K562 (cell line): Measurements from ENCODE around the gene ARHGAP15. TPM values are rescaled to one million over a fixed set of nuclear protein-coding genes. Genes with fewer than 3 reads are reported as not detected.

ENCODE experiments used
- ATAC-seq: fragments of 200-7000 bp; cut with Tn5 transposase; 3 replicates; pipeline ENCODE4 v1.9.1; 2020; ENCODE audit warnings: moderate library complexity
- BruUV-seq: library from RNA; stranded (reverse); fragments of 400-500 nt; replicated peaks from 2 replicates; lab custom pipeline; 2021; lab: Mats Ljungman, UMichigan
- CTCF ChIA-PET: fragments of 300-600 bp; formaldehyde crosslinking; extraction: SDS; loops from one replicate; lab custom pipeline; 2021; ENCODE audit warnings: low intra/inter-chr PET ratio; lab: Yijun Ruan, JAX
- POLR2A ChIA-PET: fragments of 300-600, 350-650 bp; sonication (Branson Sonifier 250); formaldehyde crosslinking; extraction: SDS; loops from one replicate; lab custom pipeline; 2021; ENCODE audit warnings: antibody characterized with exemption, inconsistent platforms; lab: Yijun Ruan, JAX
- DNase-seq, 4 experiments: peaks; one replicate each; pipeline versions ENCODE4 v3.0.0 to v3.0.0-alpha.2; 2011 to 2018; ENCODE audit warnings: low spot score in 3 of 4, mixed read lengths in 3 of 4; ENCODE audit errors: extremely low read depth in 1 of 4
- FAIRE-seq: peaks from 2 replicates; lab custom pipeline; 2011; peaks lifted over from hg19 to GRCh38; lab: Jason Lieb, UNC
- H2AFZ ChIP-seq: 2 replicates; pipeline ENCODE4 v1.6.0; 2011; ENCODE audit warnings: low read depth, low read length, control low read depth, inconsistent platforms
- H3K27ac ChIP-seq: fragments of 200-600 bp; 3 replicates; pipeline ENCODE4 v1.8.0; 2011; ENCODE audit warnings: low read depth, mild to moderate bottlenecking, control low read depth, inconsistent platforms, low read length, moderate library complexity, mixed read lengths; ENCODE audit errors: extremely low read depth
- H3K27me3 ChIP-seq, 2 experiments: fragments of 300-600 bp in 1 of 2; 2 replicates in 1 of 2; 3 replicates in 1 of 2; pipeline versions ENCODE4 v1.6.0 to v1.8.0; 2011; ENCODE audit warnings: inconsistent platforms in 2 of 2, low read length in 2 of 2, mild to moderate bottlenecking in 1 of 2, mixed read lengths in 1 of 2, moderate library complexity in 1 of 2; ENCODE audit not compliant: control insufficient read depth in 2 of 2, insufficient read depth in 2 of 2
- H3K36me3 ChIP-seq: fragments of 300-600 bp; 3 replicates; pipeline ENCODE4 v1.8.0; 2011; ENCODE audit warnings: mild to moderate bottlenecking, low read length, inconsistent platforms; ENCODE audit not compliant: control insufficient read depth, insufficient read depth
- H3K4me1 ChIP-seq, 2 experiments: fragments of 200-600 bp in 1 of 2; replicated peaks in 1 of 2; 2 replicates in 1 of 2; 3 replicates in 1 of 2; pipeline versions ENCODE4 v1.5.1 to v1.8.0; 2011; ENCODE audit warnings: inconsistent platforms in 2 of 2, low read length in 2 of 2, mild to moderate bottlenecking in 1 of 2, mixed read lengths in 1 of 2, moderate library complexity in 1 of 2; ENCODE audit not compliant: control insufficient read depth in 2 of 2, insufficient read depth in 2 of 2
- H3K4me2 ChIP-seq: 2 replicates; pipeline ENCODE4 v1.6.1; 2011; ENCODE audit warnings: low read length, control low read depth, inconsistent platforms, mixed read lengths; ENCODE audit not compliant: insufficient read depth
- H3K4me3 ChIP-seq: fragments of 200-600 bp; sonication (generic), shearing (Covaris generic); 2 replicates; pipeline ENCODE4 v1.5.1; 2016; ENCODE audit warnings: control low read depth, inconsistent platforms
- H3K79me2 ChIP-seq: fragments of 200-600 bp; 3 replicates; pipeline ENCODE4 v1.8.0; 2011; ENCODE audit warnings: low read length, inconsistent platforms; ENCODE audit not compliant: control insufficient read depth, insufficient read depth
- H3K9ac ChIP-seq, 2 experiments: 2 replicates each; pipeline versions ENCODE4 v1.6.0 to v1.6.1; 2011; ENCODE audit warnings: low read depth in 2 of 2, low read length in 2 of 2, control low read depth in 1 of 2, inconsistent platforms in 1 of 2, mild to moderate bottlenecking in 1 of 2, mixed read lengths in 1 of 2; ENCODE audit not compliant: insufficient read depth in 1 of 2
- H3K9me1 ChIP-seq: one replicate; pipeline ENCODE4 v1.6.0; 2011; ENCODE audit warnings: inconsistent platforms, mild to moderate bottlenecking, low read length, moderate library complexity; ENCODE audit not compliant: control insufficient read depth, insufficient read depth
- H3K9me3 ChIP-seq: replicated peaks from 2 replicates; pipeline ENCODE4 v1.5.1; 2011; ENCODE audit warnings: low read depth, low read length, inconsistent platforms; ENCODE audit not compliant: control insufficient read depth, insufficient read depth
- H4K20me1 ChIP-seq: replicated peaks from 2 replicates; pipeline ENCODE4 v1.6.1; 2011; ENCODE audit warnings: low read length, inconsistent platforms, mixed read lengths; ENCODE audit not compliant: control insufficient read depth, insufficient read depth
- C11orf30 ChIP-seq: fragments of 450-650 bp; IDR thresholded peaks from 2 replicates; pipeline ENCODE4 v1.6.1; 2016; ENCODE audit warnings: low read depth, mild to moderate bottlenecking
- CCNT2 ChIP-seq: IDR thresholded peaks from 2 replicates; pipeline ENCODE4 v1.6.1; 2011; ENCODE audit warnings: borderline replicate concordance, low read depth, mild to moderate bottlenecking, moderate library complexity, mixed read lengths, low read length; ENCODE audit not compliant: insufficient read length; ENCODE audit errors: extremely low read depth
- MEF2D ChIP-seq: conservative IDR thresholded peaks from 2 replicates; pipeline ENCODE4 v1.6.1; 2016; ENCODE audit warnings: low read depth, missing genetic modification characterization, missing compliant biosample characterization
- MYNN ChIP-seq, 2 experiments: sonication (generic); formaldehyde crosslinking in 1 of 2; IDR thresholded peaks; 2 replicates each; pipeline versions ENCODE4 v1.5.0 to v1.6.1; 2016 to 2020; ENCODE audit warnings: antibody characterized with exemption in 1 of 2, missing genetic modification reagents in 1 of 2
- NR1H2 ChIP-seq: sonication (generic); formaldehyde crosslinking; IDR thresholded peaks from 2 replicates; pipeline ENCODE4 v1.4.0; 2020; ENCODE audit warnings: mild to moderate bottlenecking, missing genetic modification reagents
- PHF21A ChIP-seq: fragments of 450-650 bp; IDR thresholded peaks from 2 replicates; pipeline ENCODE4 v1.6.1; 2017; ENCODE audit warnings: low read depth, borderline replicate concordance
- POLR3A ChIP-seq: IDR thresholded peaks from 2 replicates; pipeline ENCODE4 v1.6.1; 2011; ENCODE audit warnings: borderline replicate concordance, mild to moderate bottlenecking, moderate library complexity; ENCODE audit not compliant: insufficient read length, insufficient read depth; ENCODE audit errors: extremely low read depth
- ZBTB1 ChIP-seq: sonication (generic); formaldehyde crosslinking; IDR thresholded peaks from 2 replicates; pipeline ENCODE4 v1.8.1; 2023; ENCODE audit warnings: missing genetic modification reagents, low read depth, mild to moderate bottlenecking, borderline replicate concordance
- ZFP30 ChIP-seq: fragments of 250-450 bp; sonication (Bioruptor Pico); IDR thresholded peaks from 2 replicates; pipeline ENCODE4 v1.8.0; 2022; ENCODE audit warnings: moderate library complexity, mild to moderate bottlenecking, inconsistent platforms, borderline replicate concordance
- ZNF212 ChIP-seq: fragments of 450-650 bp; formaldehyde crosslinking; IDR thresholded peaks from 2 replicates; pipeline ENCODE4 v1.4.0; 2020; ENCODE audit warnings: mild to moderate bottlenecking
- ZNF316 ChIP-seq: fragments of 450-650 bp; IDR thresholded peaks from 2 replicates; pipeline ENCODE4 v1.6.1; 2016
- WGBS: fragments of 100-300 bp; shearing (Covaris generic); methylation state at CpG from one replicate; pipeline ENCODE4 v1.1.6; 2016; ENCODE audit warnings: low coverage, mixed read lengths; ENCODE audit not compliant: insufficient coverage; ENCODE audit errors: missing lambda C conversion rate; 5-methylcytosine and 5-hydroxymethylcytosine counted together
- in situ Hi-C: fragments of 300-500 bp; cut with MboI; formaldehyde crosslinking; loops from 4 replicates; pipeline ENCODE4 v1.15.0; 2018; ENCODE audit warnings: inconsistent platforms, mixed read lengths
- intact Hi-C: fragments of 100-400 bp; cut with micrococcal nuclease; formaldehyde crosslinking; loops from 2 replicates; pipeline ENCODE4 v1.14.2; 2022
- polyA plus RNA-seq, 8 experiments: library from polyadenylated mRNA; depleted of rRNA in 4 of 8; stranded (reverse) in 5 of 8; unstranded in 3 of 8; fragments of >200 nt; fragmentation: Nextera tagmentation in 2 of 8; fragmentation: Illumina TruSeq in 1 of 8; extraction: Ambion mirVana in 2 of 8; extraction: Trizol in 1 of 8; gene quantifications; 2 replicates each; pipeline versions ENCODE4 v1.2.1 to v1.2.3, GENCODE V29; 2011 to 2014; ENCODE audit warnings: inconsistent platforms in 1 of 8, missing spikeins in 1 of 8
- total RNA-seq, 7 experiments: library from RNA; depleted of rRNA in 6 of 7; stranded (reverse); fragments of >200 nt in 6 of 7; fragmentation: Illumina TruSeq in 2 of 7; extraction: Trizol in 2 of 7; gene quantifications; 2 replicates each; pipeline versions ENCODE4 v1.2.1 to v1.2.3, GENCODE V29; 2011 to 2021; ENCODE audit warnings: low replicate concordance in 1 of 7
- TF ChIP-seq, protein P1 (sequence below): IDR thresholded peaks from 2 replicates; pipeline ENCODE4 v1.6.1; 2016; ENCODE audit warnings: missing genetic modification characterization, missing compliant biosample characterization
- TF ChIP-seq, protein P2 (sequence below): fragments of 250-450 bp; sonication (Bioruptor Pico); IDR thresholded peaks from 2 replicates; pipeline ENCODE4 v1.4.0; 2020; ENCODE audit warnings: borderline replicate concordance
- TF ChIP-seq, protein P3 (sequence below): fragments of 250-450 bp; sonication (Bioruptor Pico); IDR thresholded peaks from 2 replicates; pipeline ENCODE4 v1.4.0; 2020

The ARHGAP15 gene
- total and polyA plus RNA-seq, 9 of the 15 experiments (the other 6 are each of a cell fraction or from before 2014, with no cell fraction given): 1.5 to 17.9 (median 7.9) TPM

DNA sequence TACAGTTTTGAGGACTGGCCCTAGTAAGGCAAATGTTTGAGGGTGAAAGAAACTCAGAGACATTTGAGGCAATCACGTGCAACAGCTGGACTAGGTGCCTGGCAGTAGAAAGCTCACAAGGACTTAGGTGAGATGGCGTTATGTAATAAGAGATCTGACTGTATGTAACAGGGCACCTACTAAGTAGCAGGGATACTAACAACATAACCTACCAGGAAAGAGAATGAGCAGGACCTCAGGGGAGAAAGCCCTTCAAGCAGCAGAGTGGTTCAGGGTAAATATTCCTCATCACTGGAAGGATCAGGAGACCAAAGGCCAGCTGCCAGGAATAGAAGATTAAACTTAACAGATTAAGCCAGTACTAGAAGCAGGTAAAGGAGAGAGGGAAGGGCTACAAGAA, 53.4 kb downstream of the ARHGAP15 start:
- TF ChIP-seq CCNT2 (no peak), C11orf30 (no peak), PHF21A (no peak), NR1H2 (CRISPR knock-in tag) (no peak), MEF2D (tag) (no peak), ZNF212 (no peak), POLR3A (no peak), MYNN (IDR thresholded peaks at IDR 0.05) (no peak), MYNN (CRISPR knock-in tag; IDR thresholded peaks at IDR 0.05) (no peak), ZBTB1 (no peak), ZNF316 (no peak), ZFP30 (CRISPR knock-in tag) (no peak)
- TF ChIP-seq, protein P1, sequence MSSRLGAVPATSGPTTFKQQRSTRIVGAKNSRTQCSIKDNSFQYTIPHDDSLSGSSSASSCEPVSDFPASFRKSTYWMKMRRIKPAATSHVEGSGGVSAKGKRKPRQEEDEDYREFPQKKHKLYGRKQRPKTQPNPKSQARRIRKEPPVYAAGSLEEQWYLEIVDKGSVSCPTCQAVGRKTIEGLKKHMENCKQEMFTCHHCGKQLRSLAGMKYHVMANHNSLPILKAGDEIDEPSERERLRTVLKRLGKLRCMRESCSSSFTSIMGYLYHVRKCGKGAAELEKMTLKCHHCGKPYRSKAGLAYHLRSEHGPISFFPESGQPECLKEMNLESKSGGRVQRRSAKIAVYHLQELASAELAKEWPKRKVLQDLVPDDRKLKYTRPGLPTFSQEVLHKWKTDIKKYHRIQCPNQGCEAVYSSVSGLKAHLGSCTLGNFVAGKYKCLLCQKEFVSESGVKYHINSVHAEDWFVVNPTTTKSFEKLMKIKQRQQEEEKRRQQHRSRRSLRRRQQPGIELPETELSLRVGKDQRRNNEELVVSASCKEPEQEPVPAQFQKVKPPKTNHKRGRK (tag): no peak
- TF ChIP-seq, protein P2, sequence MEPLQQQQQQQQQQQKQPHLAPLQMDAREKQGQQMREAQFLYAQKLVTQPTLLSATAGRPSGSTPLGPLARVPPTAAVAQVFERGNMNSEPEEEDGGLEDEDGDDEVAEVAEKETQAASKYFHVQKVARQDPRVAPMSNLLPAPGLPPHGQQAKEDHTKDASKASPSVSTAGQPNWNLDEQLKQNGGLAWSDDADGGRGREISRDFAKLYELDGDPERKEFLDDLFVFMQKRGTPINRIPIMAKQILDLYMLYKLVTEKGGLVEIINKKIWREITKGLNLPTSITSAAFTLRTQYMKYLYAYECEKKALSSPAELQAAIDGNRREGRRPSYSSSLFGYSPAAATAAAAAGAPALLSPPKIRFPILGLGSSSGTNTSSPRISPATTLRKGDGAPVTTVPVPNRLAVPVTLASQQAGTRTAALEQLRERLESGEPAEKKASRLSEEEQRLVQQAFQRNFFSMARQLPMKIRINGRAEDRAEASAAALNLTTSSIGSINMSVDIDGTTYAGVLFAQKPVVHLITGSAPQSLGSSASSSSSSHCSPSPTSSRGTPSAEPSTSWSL (CRISPR knock-in tag): no peak
- TF ChIP-seq, protein P3, sequence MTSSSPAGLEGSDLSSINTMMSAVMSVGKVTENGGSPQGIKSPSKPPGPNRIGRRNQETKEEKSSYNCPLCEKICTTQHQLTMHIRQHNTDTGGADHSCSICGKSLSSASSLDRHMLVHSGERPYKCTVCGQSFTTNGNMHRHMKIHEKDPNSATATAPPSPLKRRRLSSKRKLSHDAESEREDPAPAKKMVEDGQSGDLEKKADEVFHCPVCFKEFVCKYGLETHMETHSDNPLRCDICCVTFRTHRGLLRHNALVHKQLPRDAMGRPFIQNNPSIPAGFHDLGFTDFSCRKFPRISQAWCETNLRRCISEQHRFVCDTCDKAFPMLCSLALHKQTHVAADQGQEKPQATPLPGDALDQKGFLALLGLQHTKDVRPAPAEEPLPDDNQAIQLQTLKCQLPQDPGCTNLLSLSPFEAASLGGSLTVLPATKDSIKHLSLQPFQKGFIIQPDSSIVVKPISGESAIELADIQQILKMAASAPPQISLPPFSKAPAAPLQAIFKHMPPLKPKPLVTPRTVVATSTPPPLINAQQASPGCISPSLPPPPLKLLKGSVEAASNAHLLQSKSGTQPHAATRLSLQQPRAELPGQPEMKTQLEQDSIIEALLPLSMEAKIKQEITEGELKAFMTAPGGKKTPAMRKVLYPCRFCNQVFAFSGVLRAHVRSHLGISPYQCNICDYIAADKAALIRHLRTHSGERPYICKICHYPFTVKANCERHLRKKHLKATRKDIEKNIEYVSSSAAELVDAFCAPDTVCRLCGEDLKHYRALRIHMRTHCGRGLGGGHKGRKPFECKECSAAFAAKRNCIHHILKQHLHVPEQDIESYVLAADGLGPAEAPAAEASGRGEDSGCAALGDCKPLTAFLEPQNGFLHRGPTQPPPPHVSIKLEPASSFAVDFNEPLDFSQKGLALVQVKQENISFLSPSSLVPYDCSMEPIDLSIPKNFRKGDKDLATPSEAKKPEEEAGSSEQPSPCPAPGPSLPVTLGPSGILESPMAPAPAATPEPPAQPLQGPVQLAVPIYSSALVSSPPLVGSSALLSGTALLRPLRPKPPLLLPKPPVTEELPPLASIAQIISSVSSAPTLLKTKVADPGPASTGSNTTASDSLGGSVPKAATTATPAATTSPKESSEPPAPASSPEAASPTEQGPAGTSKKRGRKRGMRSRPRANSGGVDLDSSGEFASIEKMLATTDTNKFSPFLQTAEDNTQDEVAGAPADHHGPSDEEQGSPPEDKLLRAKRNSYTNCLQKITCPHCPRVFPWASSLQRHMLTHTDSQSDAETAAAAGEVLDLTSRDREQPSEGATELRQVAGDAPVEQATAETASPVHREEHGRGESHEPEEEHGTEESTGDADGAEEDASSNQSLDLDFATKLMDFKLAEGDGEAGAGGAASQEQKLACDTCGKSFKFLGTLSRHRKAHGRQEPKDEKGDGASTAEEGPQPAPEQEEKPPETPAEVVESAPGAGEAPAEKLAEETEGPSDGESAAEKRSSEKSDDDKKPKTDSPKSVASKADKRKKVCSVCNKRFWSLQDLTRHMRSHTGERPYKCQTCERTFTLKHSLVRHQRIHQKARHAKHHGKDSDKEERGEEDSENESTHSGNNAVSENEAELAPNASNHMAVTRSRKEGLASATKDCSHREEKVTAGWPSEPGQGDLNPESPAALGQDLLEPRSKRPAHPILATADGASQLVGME: no peak
- TF ChIP-seq, all 486 proteins: peak for 0
- in situ Hi-C loops (no loop called here), intact Hi-C loops (no loop called here)
- H3K27ac ChIP-seq: no peak overlapping the region
- H3K4me1 ChIP-seq: no peaks in the 10 kb centered on the region
- ATAC-seq: no peak
- no peak overlapping the region for H2AFZ ChIP-seq
- no peaks in the 10 kb centered on the region for H3K9me1 ChIP-seq
- H3K27me3 ChIP-seq: no peaks in the 10 kb centered on the region
- no peaks in the 10 kb centered on the region for H3K79me2 ChIP-seq
- H3K4me2 ChIP-seq: no peak overlapping the region
- ChIA-PET POLR2A (no interaction called here), CTCF (no interaction called here)
- no peaks in the 10 kb centered on the region for H4K20me1 ChIP-seq
- no peak overlapping the region for H3K9ac ChIP-seq
- no peaks in the 10 kb centered on the region for H3K9me3 ChIP-seq
- no TSS peak for BruUV-seq
- DNase-seq: no peak
- FAIRE-seq: no peak
- no peaks in the 10 kb centered on the region for H3K36me3 ChIP-seq
- no peak overlapping the region for H3K4me3 ChIP-seq
- WGBS: 0% methylated on average over 2 of the region's 2 CpGs
